Dermis blood vessel endothelial cell (primary cell): ENCODE results near the gene CFAP61. TPM values are rescaled to one million over a fixed set of nuclear protein-coding genes. Genes with fewer than 3 reads are reported as not detected.

Experiments used
- DNase-seq: peaks from one replicate; pipeline ENCODE4 v3.0.0; 2010
- total RNA-seq: library from RNA; depleted of rRNA; stranded (reverse); fragments of >200 nt; gene quantifications from 2 replicates; pipeline ENCODE4 v1.2.3, GENCODE V29; 2014

The CFAP61 gene
- total RNA-seq, 1 donor from 2014 or later = not detected

- DNase-seq = no peak
Observed at GRCh38 chr20:20034486-20034885, 17.8 kb upstream of the CFAP61 start.

- DNase-seq = no peak
Observed at GRCh38 chr20:20036756-20037155, 15.6 kb upstream of the CFAP61 start.

GRCh38 chr20:20037960-20038359 is 14.4 kb upstream of the CFAP61 start:
- DNase-seq = peak; percentile 90

GRCh38 chr20:20038586-20038985 is 13.7 kb upstream of the CFAP61 start:
- no peak for DNase-seq

GRCh38 chr20:20039752-20040387 is 12.5 kb upstream of the CFAP61 start:
- DNase-seq = no peak

- no peak for DNase-seq
Observed at GRCh38 chr20:20051767-20052073, 612 bp upstream of the CFAP61 start.

GRCh38 chr20:20060234-20060998 is 8.1 kb downstream of the CFAP61 start:
- no peak for DNase-seq

GRCh38 chr20:20063941-20064702 is 11.8 kb downstream of the CFAP61 start:
- no peak for DNase-seq

GRCh38 chr20:20065361-20065760 is 13.0 kb downstream of the CFAP61 start:
- no peak for DNase-seq

GRCh38 chr20:20070871-20071726 is 18.8 kb downstream of the CFAP61 start:
- DNase-seq = no peak

GRCh38 chr20:20073801-20074371 is 21.6 kb downstream of the CFAP61 start:
- no peak for DNase-seq

GRCh38 chr20:20075032-20075431 is 22.7 kb downstream of the CFAP61 start:
- DNase-seq = no peak

GRCh38 chr20:20076297-20077065 is 24.1 kb downstream of the CFAP61 start:
- DNase-seq = no peak

- no peak for DNase-seq
Observed at GRCh38 chr20:20078041-20078440, 25.7 kb downstream of the CFAP61 start.

GRCh38 chr20:20079102-20079784 is 26.9 kb downstream of the CFAP61 start:
- no peak for DNase-seq

- peak; percentile 45 for DNase-seq
Observed at GRCh38 chr20:20083807-20084206, 31.5 kb downstream of the CFAP61 start.

- DNase-seq = no peak
Observed at GRCh38 chr20:20084296-20084752, 32.0 kb downstream of the CFAP61 start.

- DNase-seq = no peak
Observed at GRCh38 chr20:20085071-20085470, 32.7 kb downstream of the CFAP61 start.

GRCh38 chr20:20085812-20086211 is 33.5 kb downstream of the CFAP61 start:
- DNase-seq = no peak

GRCh38 chr20:20089018-20089417 is 36.7 kb downstream of the CFAP61 start:
- no peak for DNase-seq

GRCh38 chr20:20089939-20090338 is 37.6 kb downstream of the CFAP61 start:
- no peak for DNase-seq
